ENCODE measurements around the gene DEFB119.

The DEFB119 gene

GRCh38 chr20:31363295-31363694 is 27.1 kb downstream of the DEFB119 start:
- H3K4me3 ChIP-seq (replicated peaks in 1 of 2; ENCODE audit: low read depth in 2 of 2, low read length in 2 of 2): no peak overlapping the region
- no peak for DNase-seq (ENCODE audit: low read depth in 2 of 2)
- TF ChIP-seq CTCF (IDR thresholded peaks at IDR 0.05; ENCODE audit: low read depth, low read length): no peak

- no peak for DNase-seq (ENCODE audit: low read depth in 2 of 2)
- no peak overlapping the region for H3K4me3 ChIP-seq (replicated peaks in 1 of 2; ENCODE audit: low read depth in 2 of 2, low read length in 2 of 2)
- TF ChIP-seq CTCF (IDR thresholded peaks at IDR 0.05; ENCODE audit: low read depth, low read length): no peak
Measured at GRCh38 chr20:31355981-31356380, 34.4 kb downstream of the DEFB119 start.

GRCh38 chr20:31341470-31341869 is 48.9 kb downstream of the DEFB119 start:
- TF ChIP-seq CTCF (IDR thresholded peaks at IDR 0.05; ENCODE audit: low read depth, low read length): no peak
- no peak for DNase-seq (ENCODE audit: low read depth in 2 of 2)

GRCh38 chr20:31330893-31331292 is 59.5 kb downstream of the DEFB119 start:
- no peak for DNase-seq (ENCODE audit: low read depth in 2 of 2)
- no peak for TF ChIP-seq CTCF (IDR thresholded peaks at IDR 0.05; ENCODE audit: low read depth, low read length)
- no peak overlapping the region for H3K4me3 ChIP-seq (replicated peaks in 1 of 2; ENCODE audit: low read depth in 2 of 2, low read length in 2 of 2)

More at GRCh38 chr20:31341470-31341869, 48.9 kb downstream of the DEFB119 start:
- H3K4me3 ChIP-seq (replicated peaks in 1 of 2; ENCODE audit: low read depth in 2 of 2, low read length in 2 of 2): no peak overlapping the region
